HepG2 (cell line): ENCODE data around the gene TRAF5. TPM values are rescaled to one million over a fixed set of nuclear protein-coding genes. Genes with fewer than 3 reads are reported as not detected.

ENCODE experiments used
- ATF1 ChIP-seq: IDR thresholded peaks from 2 replicates; pipeline ENCODE4 v1.6.1; 2016; ENCODE audit warnings: mild to moderate bottlenecking, control low read depth
- CBFB ChIP-seq: sonication (generic); formaldehyde crosslinking; IDR thresholded peaks from 2 replicates; pipeline ENCODE4 v1.4.0; 2020; ENCODE audit warnings: missing genetic modification reagents
- FIP1L1 ChIP-seq: fragments of 200-400 bp; formaldehyde crosslinking; IDR thresholded peaks from 2 replicates; pipeline ENCODE4 v1.6.1; 2018; ENCODE audit warnings: low read depth, mild to moderate bottlenecking, low read length, moderate library complexity, borderline replicate concordance; ENCODE audit not compliant: insufficient read depth
- GABPB1 ChIP-seq: IDR thresholded peaks from 2 replicates; pipeline ENCODE4 v1.6.1; 2016; ENCODE audit warnings: mild to moderate bottlenecking, missing genetic modification reagents, moderate library complexity, missing compliant biosample characterization
- HNRNPH1 ChIP-seq: fragments of 200-400 bp; formaldehyde crosslinking; optimal IDR thresholded peaks from 2 replicates; pipeline ENCODE3; 2017; ENCODE audit warnings: mild to moderate bottlenecking, low read depth, low read length
- JARID2 ChIP-seq: sonication (generic); formaldehyde crosslinking; IDR thresholded peaks from 2 replicates; pipeline ENCODE4 v1.8.1; 2023; ENCODE audit warnings: missing genetic modification reagents, inconsistent platforms; ENCODE audit not compliant: insufficient replicate concordance
- KMT2A ChIP-seq: sonication (generic); formaldehyde crosslinking; IDR thresholded peaks from 2 replicates; pipeline ENCODE4 v1.4.0; 2020; ENCODE audit warnings: missing genetic modification reagents
- MXD4 ChIP-seq: IDR thresholded peaks from 2 replicates; pipeline ENCODE4 v1.6.1; 2016; ENCODE audit warnings: mild to moderate bottlenecking, missing biosample characterization, missing genetic modification reagents
- PTBP1 ChIP-seq: fragments of 200-400 bp; formaldehyde crosslinking; IDR thresholded peaks from 2 replicates; pipeline ENCODE4 v1.6.1; 2018; ENCODE audit warnings: low read length, low read depth; ENCODE audit not compliant: poor library complexity, severe bottlenecking
- RARG ChIP-seq: sonication (generic); formaldehyde crosslinking; IDR thresholded peaks from 2 replicates; pipeline ENCODE4 v1.4.0; 2020; ENCODE audit warnings: low read depth, mild to moderate bottlenecking, missing genetic modification reagents
- SNAPC2 ChIP-seq: sonication (generic); formaldehyde crosslinking; IDR thresholded peaks from 2 replicates; pipeline ENCODE4 v1.8.1; 2022; ENCODE audit warnings: mild to moderate bottlenecking, missing genetic modification reagents
- ZFP82 ChIP-seq: sonication (generic); formaldehyde crosslinking; IDR thresholded peaks from 2 replicates; pipeline ENCODE4 v1.5.1; 2020; ENCODE audit warnings: mild to moderate bottlenecking, missing genetic modification reagents, borderline replicate concordance
- ZFYVE20 ChIP-seq: sonication (generic); formaldehyde crosslinking; IDR thresholded peaks from 2 replicates; pipeline ENCODE4 v1.8.0; 2023; ENCODE audit warnings: low read depth, mild to moderate bottlenecking, moderate library complexity, missing genetic modification reagents, borderline replicate concordance
- ZNF136 ChIP-seq: sonication (generic); formaldehyde crosslinking; IDR thresholded peaks from 2 replicates; pipeline ENCODE4 v1.8.1; 2022; ENCODE audit warnings: low read depth, mild to moderate bottlenecking, moderate library complexity, missing genetic modification reagents
- ZNF17 ChIP-seq: sonication (generic); formaldehyde crosslinking; IDR thresholded peaks from 2 replicates; pipeline ENCODE4 v1.5.0; 2020; ENCODE audit warnings: mild to moderate bottlenecking, missing genetic modification reagents
- ZNF235 ChIP-seq: sonication (generic); formaldehyde crosslinking; IDR thresholded peaks from 2 replicates; pipeline ENCODE4 v1.8.1; 2023; ENCODE audit warnings: mild to moderate bottlenecking, missing genetic modification reagents, borderline replicate concordance
- ZNF329 ChIP-seq: sonication (generic); formaldehyde crosslinking; IDR thresholded peaks from 2 replicates; pipeline ENCODE4 v1.9.0; 2021; ENCODE audit warnings: low read depth, mild to moderate bottlenecking, missing genetic modification reagents
- ZNF451 ChIP-seq: sonication (generic); formaldehyde crosslinking; IDR thresholded peaks from 2 replicates; pipeline ENCODE4 v1.5.0; 2020; ENCODE audit warnings: mild to moderate bottlenecking, missing genetic modification reagents
- ZNF569 ChIP-seq: sonication (generic); formaldehyde crosslinking; IDR thresholded peaks from 2 replicates; pipeline ENCODE4 v1.5.0; 2020; ENCODE audit warnings: mild to moderate bottlenecking, missing genetic modification reagents, moderate library complexity, borderline replicate concordance
- polyA plus RNA-seq, 8 experiments: library from polyadenylated mRNA; depleted of rRNA in 3 of 8; stranded (reverse) in 7 of 8; unstranded in 1 of 8; fragments of >200 nt; fragmentation: Illumina TruSeq in 4 of 8; extraction: Trizol in 4 of 8; gene quantifications; 2 replicates each; pipeline versions ENCODE4 v1.2.1 to v1.2.3, GENCODE V29; 2011 to 2016; ENCODE audit warnings: low read depth in 4 of 8, missing spikeins in 1 of 8, mixed read lengths in 1 of 8; ENCODE audit not compliant: insufficient read depth in 1 of 8
- total RNA-seq, 5 experiments: library from RNA; depleted of rRNA; stranded (reverse); fragments of >200 nt; fragmentation: Illumina TruSeq; extraction: Trizol; gene quantifications; 2 replicates each; pipeline ENCODE4 v1.2.3, GENCODE V29; 2016; ENCODE audit warnings: low read depth in 1 of 5
- TF ChIP-seq, protein P1 (sequence below): sonication (generic); formaldehyde crosslinking; IDR thresholded peaks from 2 replicates; pipeline ENCODE4 v1.4.0; 2020; ENCODE audit warnings: missing genetic modification reagents

Gene TRAF5
- total and polyA plus RNA-seq, 2 of the 13 experiments (the other 11 are each of a cell fraction or from before 2014, with no cell fraction given) = 0.27 to 1.6 TPM

DNA sequence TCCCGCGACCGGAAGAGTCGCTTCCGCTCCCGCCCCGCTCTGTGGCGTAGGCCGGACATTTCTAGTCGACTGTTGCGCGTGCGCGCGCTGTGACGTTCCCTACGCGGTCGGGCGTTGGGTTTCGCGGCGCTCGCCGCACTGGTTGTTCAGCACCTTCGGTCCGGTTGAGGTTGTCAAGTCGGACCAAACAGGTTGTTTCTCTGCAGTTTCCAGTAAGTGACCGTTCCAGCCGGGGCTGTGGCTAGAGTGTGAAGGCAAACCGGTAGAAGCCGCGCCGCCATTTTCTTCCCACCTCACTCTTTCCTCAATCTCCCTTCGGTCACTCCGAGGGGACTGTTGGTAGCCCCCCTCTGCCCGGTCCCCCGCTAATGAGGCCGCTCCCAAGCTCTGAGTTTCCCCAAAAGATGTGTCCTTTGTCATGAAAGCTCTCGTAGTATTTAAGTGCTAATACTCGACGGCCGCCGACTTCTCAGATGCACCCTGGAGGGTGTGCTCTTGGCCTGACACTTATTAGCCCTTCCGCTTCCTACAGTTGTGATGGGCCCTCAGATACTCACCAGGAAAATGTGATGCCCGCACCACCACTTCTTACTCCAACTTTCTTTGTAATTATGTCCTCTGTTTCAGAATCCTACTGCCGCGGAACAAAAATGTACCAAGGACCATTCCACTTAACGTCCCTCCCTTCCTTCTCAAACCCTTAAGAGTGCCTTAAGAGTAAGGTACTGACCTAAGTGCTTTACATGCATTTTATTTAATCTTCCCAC is 56.3 kb downstream of the TRAF5 start (continued):
- TF ChIP-seq ZNF235 (no peak), MXD4 (no peak; the same call in 1 of the 2 replicates), ZFYVE20 (no peak), ZFP82 (CRISPR knock-in tag) (no peak), GABPB1 (CRISPR knock-in tag) (peak; percentile 90), HNRNPH1 (no peak), ZNF329 (peak; percentile 42; the same call in 1 of the 2 replicates), ZNF569 (CRISPR knock-in tag) (no peak), ZNF136 (CRISPR knock-in tag) (peak; percentile 53; the same call in 1 of the 2 replicates), SNAPC2 (no peak), ZNF451 (CRISPR knock-in tag) (peak; percentile 59; the same call in 1 of the 2 replicates), FIP1L1 (no peak), RARG (0 out of 2 replicates have a peak, but pooled peaks have one; percentile 73), KMT2A (CRISPR knock-in tag) (peak; percentile 54; the same call in 1 of the 2 replicates), ZNF17 (CRISPR knock-in tag) (no peak), CBFB (peak; percentile 45; the same call in 1 of the 2 replicates), JARID2 (CRISPR knock-in tag) (no peak), ATF1 (CRISPR knock-in tag) (peak; percentile 80), PTBP1 (no peak)
- TF ChIP-seq, protein P1, sequence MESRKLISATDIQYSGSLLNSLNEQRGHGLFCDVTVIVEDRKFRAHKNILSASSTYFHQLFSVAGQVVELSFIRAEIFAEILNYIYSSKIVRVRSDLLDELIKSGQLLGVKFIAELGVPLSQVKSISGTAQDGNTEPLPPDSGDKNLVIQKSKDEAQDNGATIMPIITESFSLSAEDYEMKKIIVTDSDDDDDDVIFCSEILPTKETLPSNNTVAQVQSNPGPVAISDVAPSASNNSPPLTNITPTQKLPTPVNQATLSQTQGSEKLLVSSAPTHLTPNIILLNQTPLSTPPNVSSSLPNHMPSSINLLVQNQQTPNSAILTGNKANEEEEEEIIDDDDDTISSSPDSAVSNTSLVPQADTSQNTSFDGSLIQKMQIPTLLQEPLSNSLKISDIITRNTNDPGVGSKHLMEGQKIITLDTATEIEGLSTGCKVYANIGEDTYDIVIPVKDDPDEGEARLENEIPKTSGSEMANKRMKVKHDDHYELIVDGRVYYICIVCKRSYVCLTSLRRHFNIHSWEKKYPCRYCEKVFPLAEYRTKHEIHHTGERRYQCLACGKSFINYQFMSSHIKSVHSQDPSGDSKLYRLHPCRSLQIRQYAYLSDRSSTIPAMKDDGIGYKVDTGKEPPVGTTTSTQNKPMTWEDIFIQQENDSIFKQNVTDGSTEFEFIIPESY (CRISPR knock-in tag) = no peak
